Measurements from ENCODE around the gene SLCO2A1.

The SLCO2A1 gene

DNA sequence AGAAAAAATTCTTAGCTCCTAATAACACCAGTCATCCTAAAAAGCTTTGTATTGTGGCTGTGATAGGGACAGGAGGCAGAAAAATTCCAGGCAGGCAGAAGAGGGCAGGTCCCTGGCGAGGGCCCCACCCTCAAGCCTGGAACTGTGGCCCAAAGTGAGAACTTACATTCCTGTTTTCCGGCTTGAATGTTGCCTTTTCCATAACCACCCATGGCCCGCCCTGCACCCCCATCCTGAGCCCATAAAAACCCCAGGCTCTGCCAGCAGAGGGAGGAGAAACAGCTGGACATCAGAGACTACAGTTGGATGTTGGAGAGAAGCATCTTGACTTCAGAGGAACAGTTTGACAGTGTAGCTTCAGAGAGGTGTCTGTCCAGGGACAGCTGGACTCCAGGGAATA, 37.3 kb downstream of the SLCO2A1 start:
- no peaks in the 10 kb centered on the region for H3K4me1 Mint-ChIP-seq

DNA sequence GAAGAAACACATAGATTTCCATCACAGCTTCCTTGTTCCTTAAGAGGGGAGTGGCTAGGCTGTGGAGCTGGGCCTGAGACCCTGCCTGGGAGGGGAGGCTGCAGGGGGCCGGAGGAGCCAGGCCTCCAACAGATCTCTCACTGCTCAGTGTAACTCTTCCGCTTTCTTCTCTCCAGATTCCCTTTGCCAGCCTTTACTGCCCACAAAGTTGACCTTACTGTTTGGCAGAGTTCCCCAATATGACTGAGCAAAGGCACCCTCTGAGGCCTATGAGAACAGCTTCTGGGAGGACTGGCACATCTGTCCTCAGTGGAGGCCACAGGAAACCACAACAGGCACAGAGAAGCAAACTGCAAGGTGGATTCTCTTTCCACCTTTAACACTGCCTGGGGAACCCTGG, 38.1 kb downstream of the SLCO2A1 start:
- Mint-ChIP-seq H3K9me3 (no peaks in the 10 kb centered on the region), H3K4me1 (no peaks in the 10 kb centered on the region), H3K27me3 (peaks cover 14% of the 10 kb centered on the region), H3K27ac (no peak overlapping the region), H3K36me3 (no peaks in the 10 kb centered on the region), H3K4me3 (no peak overlapping the region)
- DNase-seq = no peak
- CTCF ChIA-PET = interaction anchor here (0.5 kb wide), 1 partner anchor 85 kb away, joined by 3 read pairs; no protein-coding TSS in a partner anchor

More for the DNA sequence above, 37.3 kb downstream of the SLCO2A1 start:
- CTCF ChIA-PET = interaction anchor here (0.5 kb wide), 1 partner anchor 85 kb away, joined by 3 read pairs; no protein-coding TSS in a partner anchor
- Mint-ChIP-seq H3K36me3 (no peaks in the 10 kb centered on the region), H3K27ac (no peak overlapping the region), H3K27me3 (peaks cover 13% of the 10 kb centered on the region), H3K4me3 (no peak overlapping the region), H3K9me3 (no peaks in the 10 kb centered on the region)
- DNase-seq = no peak

DNA sequence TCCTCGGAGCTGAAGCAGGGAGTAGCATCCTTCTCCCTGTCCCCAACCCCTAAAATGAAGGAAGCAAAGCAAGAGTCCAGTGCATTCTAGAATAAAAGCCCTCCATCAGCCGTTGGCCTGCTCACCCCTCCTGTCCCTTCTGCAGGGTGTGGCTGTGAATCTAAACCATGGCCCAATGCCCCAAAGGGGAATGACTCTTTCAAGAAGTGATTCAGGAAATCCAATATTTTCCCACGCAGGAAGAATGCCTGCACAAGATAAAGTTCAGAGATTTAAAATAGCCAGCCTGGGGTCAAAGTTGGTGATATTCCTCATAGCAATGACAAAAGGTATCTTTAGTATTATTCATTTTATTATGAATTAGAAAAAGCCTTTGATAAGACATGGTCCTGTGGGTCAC, 38.5 kb downstream of the SLCO2A1 start:
- peaks cover 18% of the 10 kb centered on the region for H3K27me3 Mint-ChIP-seq
- no peaks in the 10 kb centered on the region for H3K4me1 Mint-ChIP-seq
- CTCF ChIA-PET = no interaction called here
- no peaks in the 10 kb centered on the region for H3K36me3 Mint-ChIP-seq
- H3K27ac Mint-ChIP-seq = no peak overlapping the region
- no peak for DNase-seq
- no peaks in the 10 kb centered on the region for H3K9me3 Mint-ChIP-seq
- no peak overlapping the region for H3K4me3 Mint-ChIP-seq

DNA sequence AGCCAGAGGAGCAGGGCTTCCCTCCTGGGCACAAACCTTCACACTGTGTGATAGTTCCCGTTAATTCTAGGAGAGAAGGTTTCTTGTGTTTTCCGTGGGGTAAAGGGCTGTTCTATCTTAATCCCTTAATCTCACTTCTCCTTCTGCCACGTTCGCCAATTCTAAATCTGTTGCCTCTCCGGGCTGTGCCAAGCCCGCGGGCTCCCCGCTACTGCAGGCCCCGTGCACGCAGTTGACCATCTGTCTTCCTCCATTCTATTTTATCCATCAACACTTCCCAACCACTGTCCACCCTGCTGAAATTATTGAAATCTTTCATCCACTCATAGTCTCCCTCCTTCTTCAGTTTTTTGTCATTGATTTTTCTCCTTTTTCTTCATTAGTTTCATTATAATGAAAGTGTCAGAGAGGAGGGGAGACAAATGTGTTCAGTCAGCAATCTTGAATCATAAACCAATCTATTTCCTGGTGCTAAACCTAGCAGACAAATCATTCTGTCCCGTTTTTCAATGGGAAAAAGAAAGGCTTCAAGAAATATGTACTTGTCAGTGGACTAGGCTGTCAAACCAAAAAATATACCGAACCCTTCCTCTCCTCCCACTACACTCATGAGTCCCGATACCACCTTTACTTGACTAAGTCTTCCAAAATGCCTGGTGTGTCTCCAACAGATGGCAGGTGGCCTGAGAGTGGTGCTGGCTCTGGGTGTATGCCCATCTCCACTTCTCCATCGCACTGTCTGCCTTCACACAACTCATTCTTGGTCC, 39.6 kb downstream of the SLCO2A1 start:
- no peak for DNase-seq
- no peak overlapping the region for H3K4me3 Mint-ChIP-seq
- no peaks in the 10 kb centered on the region for H3K9me3 Mint-ChIP-seq
- H3K27me3 Mint-ChIP-seq = peaks cover 18% of the 10 kb centered on the region
- CTCF ChIA-PET = no interaction called here
- no peaks in the 10 kb centered on the region for H3K36me3 Mint-ChIP-seq
- H3K27ac Mint-ChIP-seq = no peak overlapping the region
- H3K4me1 Mint-ChIP-seq = no peaks in the 10 kb centered on the region

DNA sequence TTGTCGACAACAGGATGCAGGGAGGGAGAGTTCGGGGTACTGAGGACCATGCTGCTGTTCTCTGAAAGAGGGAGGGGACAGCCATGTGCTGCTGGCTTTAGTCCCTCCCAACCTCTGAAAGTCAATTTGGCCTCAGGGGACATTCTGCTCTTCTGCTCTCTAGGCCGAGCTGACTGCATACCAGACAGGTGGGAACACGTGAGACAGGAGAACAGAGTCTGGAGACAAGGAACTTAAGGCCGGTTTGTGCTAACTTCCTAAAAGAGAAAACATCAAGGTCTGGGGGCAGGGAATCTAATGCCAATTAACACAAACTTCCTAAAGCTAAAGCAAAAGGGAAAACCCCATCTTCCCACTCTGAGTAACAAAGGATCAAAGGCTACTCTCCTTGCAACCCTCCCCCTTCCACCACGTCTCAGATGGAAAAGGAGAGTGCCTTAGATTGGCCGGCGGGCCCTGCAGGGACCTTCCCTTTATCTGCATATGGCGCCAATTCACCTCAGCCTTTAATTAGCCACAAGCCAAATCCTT, 41.0 kb downstream of the SLCO2A1 start:
- no peak overlapping the region for H3K4me3 Mint-ChIP-seq

DNA sequence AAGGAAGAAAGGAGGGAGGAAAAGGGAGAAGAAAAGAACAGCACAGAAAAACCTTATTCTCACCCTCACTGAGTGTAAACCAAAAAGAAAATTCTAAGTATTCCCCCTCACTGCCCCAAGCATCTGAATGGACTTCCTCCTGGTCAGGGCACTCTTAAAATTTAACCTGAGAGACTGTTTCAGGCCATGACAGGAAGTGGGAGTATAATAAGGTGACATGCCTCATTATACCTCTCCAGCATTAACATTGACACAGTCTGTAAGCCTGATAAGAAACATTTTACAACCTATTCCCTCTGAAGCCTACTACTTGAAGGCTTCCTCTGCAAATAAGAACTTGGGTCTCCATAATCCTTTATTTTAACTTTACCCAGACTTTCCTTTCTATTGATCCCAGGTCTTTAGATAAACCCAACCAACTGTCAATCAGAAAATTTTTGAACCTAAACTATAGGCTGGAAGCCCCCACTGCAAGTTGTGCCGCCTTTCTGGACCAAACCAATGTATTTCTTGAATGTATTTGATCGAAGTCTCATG, 41.7 kb downstream of the SLCO2A1 start:
- H3K27me3 Mint-ChIP-seq = peaks cover 21% of the 10 kb centered on the region
- no peaks in the 10 kb centered on the region for H3K9me3 Mint-ChIP-seq
- H3K4me1 Mint-ChIP-seq = no peaks in the 10 kb centered on the region
- H3K4me3 Mint-ChIP-seq = no peak overlapping the region
- CTCF ChIA-PET = no interaction called here
- no peak for DNase-seq
- no peak overlapping the region for H3K27ac Mint-ChIP-seq
- H3K36me3 Mint-ChIP-seq = no peaks in the 10 kb centered on the region

More for the DNA sequence above, 41.0 kb downstream of the SLCO2A1 start:
- H3K4me1 Mint-ChIP-seq = no peaks in the 10 kb centered on the region
- no peaks in the 10 kb centered on the region for H3K36me3 Mint-ChIP-seq
- CTCF ChIA-PET = no interaction called here
- H3K9me3 Mint-ChIP-seq = no peaks in the 10 kb centered on the region
- H3K27ac Mint-ChIP-seq = no peak overlapping the region
- peaks cover 17% of the 10 kb centered on the region for H3K27me3 Mint-ChIP-seq
- no peak for DNase-seq

DNA sequence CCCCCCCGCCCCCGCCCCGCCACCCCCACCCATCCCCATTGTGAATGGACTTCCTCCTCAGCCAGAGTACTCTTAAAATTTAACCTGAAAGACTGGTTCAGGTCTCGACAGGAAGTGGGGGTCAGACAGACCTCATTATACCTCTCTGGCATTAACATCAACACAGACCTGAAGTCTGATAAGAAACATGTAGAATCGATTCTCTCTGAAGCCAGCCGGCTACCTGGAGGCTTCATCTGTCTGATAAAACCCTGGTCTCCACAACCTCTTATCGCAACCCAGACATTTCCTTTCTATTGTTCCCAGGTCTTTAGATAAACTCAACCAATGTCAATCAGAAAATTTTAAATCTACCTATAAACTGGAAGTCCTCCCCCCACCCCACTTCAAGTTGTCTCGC, 42.6 kb downstream of the SLCO2A1 start:
- no peak overlapping the region for H3K27ac Mint-ChIP-seq
- no peak overlapping the region for H3K4me3 Mint-ChIP-seq
- no peak for DNase-seq
- H3K4me1 Mint-ChIP-seq = no peaks in the 10 kb centered on the region
- H3K36me3 Mint-ChIP-seq = no peaks in the 10 kb centered on the region
- no peaks in the 10 kb centered on the region for H3K9me3 Mint-ChIP-seq
- CTCF ChIA-PET = no interaction called here
- peaks cover 24% of the 10 kb centered on the region for H3K27me3 Mint-ChIP-seq

DNA sequence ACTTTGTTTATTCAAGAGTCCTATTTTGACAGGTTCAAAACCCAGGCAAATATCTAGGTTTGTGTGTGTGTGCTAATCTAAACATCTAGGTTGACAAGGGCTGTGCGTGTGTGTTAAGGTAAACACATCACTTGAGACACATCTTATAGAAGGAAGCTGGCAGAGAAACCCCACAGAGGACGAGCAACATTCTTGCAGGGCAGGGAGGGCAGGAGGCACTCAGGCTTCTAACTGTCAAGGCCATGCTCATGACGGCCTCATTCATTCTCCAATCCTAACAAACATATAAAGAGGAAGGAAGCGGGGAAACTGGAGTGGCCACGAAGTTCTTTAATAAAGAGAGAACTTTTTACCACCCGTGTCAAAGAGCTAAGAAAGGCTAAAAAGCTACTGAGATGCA, 43.4 kb downstream of the SLCO2A1 start:
- no peak overlapping the region for H3K27ac Mint-ChIP-seq
- H3K9me3 Mint-ChIP-seq = no peaks in the 10 kb centered on the region
- DNase-seq = no peak
- H3K27me3 Mint-ChIP-seq = peaks cover 24% of the 10 kb centered on the region
- H3K4me1 Mint-ChIP-seq = no peaks in the 10 kb centered on the region
- no peaks in the 10 kb centered on the region for H3K36me3 Mint-ChIP-seq
- CTCF ChIA-PET = no interaction called here
- H3K4me3 Mint-ChIP-seq = no peak overlapping the region

DNA sequence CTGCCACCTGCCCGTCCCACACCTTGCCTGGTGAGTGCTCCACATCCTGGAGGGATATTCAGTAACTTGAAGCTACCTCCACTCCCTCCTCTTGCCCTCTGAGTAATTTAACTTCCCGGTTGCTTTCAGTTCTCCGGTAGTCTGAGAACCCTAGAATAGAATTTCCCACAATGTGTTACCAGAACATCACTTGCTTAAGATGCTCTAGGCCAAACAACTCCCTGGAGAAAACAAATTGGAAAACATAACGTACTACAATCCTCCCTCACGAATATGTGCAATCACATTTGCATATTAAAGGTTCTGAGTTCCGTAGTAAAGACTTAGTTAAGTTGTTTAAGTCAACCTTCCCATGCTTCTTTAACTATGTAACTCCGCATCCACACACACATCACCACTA, 44.8 kb downstream of the SLCO2A1 start:
- no peak for DNase-seq
- no peak overlapping the region for H3K4me3 Mint-ChIP-seq
- CTCF ChIA-PET = no interaction called here
- no peaks in the 10 kb centered on the region for H3K9me3 Mint-ChIP-seq
- H3K27ac Mint-ChIP-seq = no peak overlapping the region
- no peaks in the 10 kb centered on the region for H3K4me1 Mint-ChIP-seq
- H3K36me3 Mint-ChIP-seq = no peaks in the 10 kb centered on the region
- peaks cover 21% of the 10 kb centered on the region for H3K27me3 Mint-ChIP-seq

DNA sequence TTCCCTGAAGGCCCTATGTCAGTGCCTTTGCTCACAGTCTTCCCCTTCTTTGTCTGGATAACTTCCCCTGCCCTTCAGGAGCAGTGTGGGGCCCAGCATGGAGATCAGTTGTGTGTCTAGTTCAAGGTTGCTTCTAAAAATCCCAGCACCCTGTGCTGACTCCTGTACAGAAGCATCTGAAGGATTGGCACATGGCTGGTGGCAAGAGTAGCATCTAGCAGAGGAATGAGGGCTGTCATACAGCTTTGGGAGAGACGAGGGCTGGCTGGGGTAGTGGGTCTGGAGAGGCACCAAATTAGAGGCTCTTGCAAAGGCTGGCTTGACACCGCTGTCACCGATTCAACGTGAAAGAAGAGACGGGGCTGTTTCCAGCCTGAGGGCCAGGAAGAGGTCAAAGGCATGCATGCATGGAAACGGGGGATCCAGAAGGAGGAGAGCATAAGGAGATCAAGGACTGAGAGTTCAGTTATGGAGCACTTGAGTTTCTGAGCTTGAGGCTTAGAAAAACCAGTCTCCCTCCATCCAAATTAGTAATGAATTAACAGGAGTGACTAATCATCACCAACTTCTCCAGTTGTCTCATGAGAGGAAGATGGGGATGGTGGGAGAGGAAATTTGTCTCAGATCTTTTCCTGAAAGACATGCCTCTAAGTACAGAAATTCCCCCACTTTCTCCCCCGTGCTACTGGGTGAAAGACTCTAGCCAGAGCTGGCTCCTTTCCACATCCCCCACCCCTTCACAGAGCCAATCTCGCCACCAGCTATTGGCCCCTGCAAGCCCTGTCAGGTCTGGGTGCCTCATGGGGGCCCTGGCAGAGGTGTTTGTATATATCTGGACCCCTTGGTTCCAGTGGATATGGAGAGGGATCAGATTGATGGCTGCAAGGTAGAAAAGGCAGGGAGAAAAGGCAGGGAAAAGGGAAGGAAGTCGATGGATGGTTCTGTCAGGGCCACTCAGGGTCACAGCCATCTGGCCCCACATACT, 45.9 kb downstream of the SLCO2A1 start:
- no peaks in the 10 kb centered on the region for H3K36me3 Mint-ChIP-seq
- no peak overlapping the region for H3K27ac Mint-ChIP-seq
- no peak for DNase-seq
- H3K27me3 Mint-ChIP-seq = peaks cover 21% of the 10 kb centered on the region
- CTCF ChIA-PET = no interaction called here
- no peaks in the 10 kb centered on the region for H3K9me3 Mint-ChIP-seq
- H3K4me3 Mint-ChIP-seq = no peak overlapping the region
- H3K4me1 Mint-ChIP-seq = no peaks in the 10 kb centered on the region

DNA sequence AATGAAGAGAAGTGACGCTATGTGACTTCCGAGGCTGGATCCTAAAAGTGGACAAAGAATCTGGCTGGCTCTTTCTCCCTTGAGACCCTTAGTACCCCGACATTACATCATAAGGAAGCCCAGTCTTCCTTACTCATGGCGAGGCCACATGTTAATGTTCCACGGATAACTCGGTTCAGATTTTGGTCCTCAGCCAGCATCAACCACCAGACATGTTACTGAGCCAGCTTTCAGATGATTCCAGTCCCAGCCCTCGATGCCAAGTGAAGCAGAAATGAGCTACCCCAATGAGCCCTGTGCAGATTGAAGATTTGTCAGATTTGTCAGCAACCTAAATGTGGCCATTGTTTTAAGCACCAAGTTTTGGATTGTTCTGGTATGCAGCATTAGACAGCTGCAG, 46.6 kb downstream of the SLCO2A1 start:
- Mint-ChIP-seq H3K27me3 (peaks cover 18% of the 10 kb centered on the region), H3K36me3 (no peaks in the 10 kb centered on the region), H3K4me3 (no peak overlapping the region), H3K27ac (no peak overlapping the region), H3K9me3 (no peaks in the 10 kb centered on the region), H3K4me1 (no peaks in the 10 kb centered on the region)
- CTCF ChIA-PET = no interaction called here
- no peak for DNase-seq

DNA sequence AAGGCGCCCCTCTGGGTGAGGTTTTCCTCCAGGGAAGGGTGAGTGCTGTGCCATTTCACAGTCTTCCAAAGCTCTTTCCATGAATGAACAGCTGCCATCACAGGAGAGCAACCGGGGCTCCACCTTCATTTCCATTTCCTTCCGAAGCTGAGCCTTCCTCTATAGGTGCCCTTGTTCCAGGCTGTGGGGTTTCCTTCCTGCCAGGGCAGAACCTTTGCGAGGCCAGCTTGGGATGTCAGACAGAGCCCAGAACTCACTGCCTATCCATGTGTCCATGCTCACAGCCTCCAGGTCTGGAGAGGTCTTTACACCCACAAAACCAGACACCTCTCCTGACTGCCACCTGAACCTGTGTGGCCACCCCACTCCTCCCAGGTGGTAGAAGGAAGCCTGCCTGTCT, 49.2 kb downstream of the SLCO2A1 start:
- no peak overlapping the region for H3K27ac Mint-ChIP-seq
- H3K27me3 Mint-ChIP-seq = peaks cover 12% of the 10 kb centered on the region
- no peak overlapping the region for H3K4me3 Mint-ChIP-seq
- no peaks in the 10 kb centered on the region for H3K36me3 Mint-ChIP-seq
- CTCF ChIA-PET = no interaction called here
- no peak for DNase-seq
- H3K4me1 Mint-ChIP-seq = no peaks in the 10 kb centered on the region
- H3K9me3 Mint-ChIP-seq = no peaks in the 10 kb centered on the region

DNA sequence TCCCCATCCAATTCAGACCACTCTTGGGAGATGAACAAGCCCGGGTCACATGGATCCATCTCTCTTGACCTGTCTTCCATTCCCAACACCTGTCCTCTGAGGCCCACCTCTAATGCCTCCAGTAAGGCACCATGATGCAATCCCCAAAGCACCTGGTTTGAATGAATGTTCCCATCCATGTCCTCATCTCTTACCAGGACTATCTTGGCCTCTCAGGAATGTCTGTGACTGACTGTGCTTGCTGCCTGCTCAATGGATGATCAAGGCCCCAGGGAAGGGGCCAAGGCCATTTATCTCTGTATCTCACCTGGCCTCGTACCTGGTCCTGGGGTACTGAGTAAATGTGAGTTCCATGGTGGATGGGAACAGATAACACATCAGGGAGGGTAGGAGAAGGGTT, 49.7 kb downstream of the SLCO2A1 start:
- no peak overlapping the region for H3K4me3 Mint-ChIP-seq

DNA sequence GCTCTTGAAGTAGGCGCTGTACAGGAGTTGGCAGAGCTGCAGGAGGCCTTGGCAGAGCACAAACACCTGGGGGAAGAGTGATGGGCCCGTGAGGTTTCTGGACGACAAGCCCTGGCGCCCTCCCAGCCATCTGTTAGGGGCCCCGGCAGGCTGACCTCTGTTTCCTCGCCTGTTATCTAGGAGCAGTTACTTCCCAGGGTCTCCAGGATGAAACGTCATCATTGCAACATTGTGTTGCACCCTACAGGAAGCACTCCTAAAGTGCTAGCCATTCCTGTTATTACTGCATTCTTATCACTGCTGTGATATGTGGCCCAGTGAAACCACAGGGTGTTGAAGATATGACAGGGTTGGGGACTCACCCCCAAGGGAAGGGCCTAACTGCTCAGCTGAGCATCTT, 50.2 kb downstream of the SLCO2A1 start:
- H3K4me1 Mint-ChIP-seq = no peaks in the 10 kb centered on the region

More for the DNA sequence above, 49.7 kb downstream of the SLCO2A1 start:
- H3K36me3 Mint-ChIP-seq = no peaks in the 10 kb centered on the region
- H3K27ac Mint-ChIP-seq = no peak overlapping the region
- no peak for DNase-seq
- peaks cover 12% of the 10 kb centered on the region for H3K27me3 Mint-ChIP-seq
- no peaks in the 10 kb centered on the region for H3K4me1 Mint-ChIP-seq
- no peaks in the 10 kb centered on the region for H3K9me3 Mint-ChIP-seq
- CTCF ChIA-PET = no interaction called here

More for the DNA sequence above, 50.2 kb downstream of the SLCO2A1 start:
- H3K4me3 Mint-ChIP-seq = no peak overlapping the region
- no peaks in the 10 kb centered on the region for H3K36me3 Mint-ChIP-seq
- H3K27ac Mint-ChIP-seq = no peak overlapping the region
- H3K27me3 Mint-ChIP-seq = peaks cover 13% of the 10 kb centered on the region
- no peak for DNase-seq
- CTCF ChIA-PET = no interaction called here
- no peaks in the 10 kb centered on the region for H3K9me3 Mint-ChIP-seq
